HL-60 (cell line): Measurements from ENCODE around the gene ABHD16A.

Experiments used
- DNase-seq, 2 experiments: peaks; one replicate each; pipeline ENCODE4 v3.0.0-alpha.2; 2010 to 2020; ENCODE audit warnings: low read depth in 1 of 2, low spot score in 1 of 2
- H3K27ac ChIP-seq: fragments of 250-450 bp; sonication (Bioruptor Pico); replicated peaks from 2 replicates; pipeline ENCODE4 v1.5.1; 2020; ENCODE audit warnings: mild to moderate bottlenecking, moderate library complexity
- H3K27me3 ChIP-seq: fragments of 250-450 bp; sonication (Bioruptor Pico); 2 replicates; pipeline ENCODE4 v1.5.1; 2021; ENCODE audit warnings: mild to moderate bottlenecking, moderate library complexity; ENCODE audit not compliant: insufficient read depth, poor library complexity, severe bottlenecking
- H3K4me3 ChIP-seq: replicated peaks from 2 replicates; pipeline ENCODE4 v1.5.1; 2011; ENCODE audit warnings: mild to moderate bottlenecking, control low read depth, low read length; ENCODE audit not compliant: insufficient read depth
- GABPA ChIP-seq: IDR thresholded peaks from 2 replicates; pipeline ENCODE4 v1.6.1; 2012; ENCODE audit warnings: low read depth
- POLR2AphosphoS5 ChIP-seq: IDR thresholded peaks from 2 replicates; pipeline ENCODE4 v1.6.1; 2012; ENCODE audit warnings: low read depth
- SPI1 ChIP-seq: IDR thresholded peaks from 2 replicates; pipeline ENCODE4 v1.6.1; 2012; ENCODE audit warnings: low read depth, mild to moderate bottlenecking, borderline replicate concordance
- TF ChIP-seq, protein P1 (sequence below): IDR thresholded peaks from 2 replicates; pipeline ENCODE4 v1.6.1; 2012; ENCODE audit warnings: low read depth; ENCODE audit not compliant: insufficient replicate concordance
- TF ChIP-seq, protein P2 (sequence below): IDR thresholded peaks from one replicate; pipeline ENCODE4 v1.5.1; 2011; ENCODE audit warnings: low read length, control low read depth, inconsistent platforms; ENCODE audit not compliant: insufficient read depth

The ABHD16A gene

DNA sequence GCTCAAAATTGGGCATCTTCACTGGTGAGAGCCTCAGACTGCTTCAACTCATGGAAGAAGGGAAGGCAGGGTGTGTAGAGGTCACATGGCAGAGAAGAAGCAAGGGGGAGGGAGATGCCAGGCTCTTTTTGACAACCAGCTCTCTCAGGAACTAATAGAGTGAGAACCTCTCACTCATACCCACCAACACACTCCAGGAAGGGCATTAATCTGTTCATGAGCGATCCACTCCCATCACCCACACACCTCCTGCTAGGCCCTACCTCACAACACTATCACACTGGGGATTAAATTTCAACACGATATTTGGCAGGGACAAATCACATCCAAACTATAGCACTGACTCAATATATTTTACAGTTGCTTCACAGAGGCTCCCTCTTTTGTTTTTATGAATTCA lies 38.7 kb upstream of the ABHD16A start:
- no peak for DNase-seq
- no peak overlapping the region for H3K4me3 ChIP-seq
- H3K27ac ChIP-seq = no peak overlapping the region
- no peaks in the 10 kb centered on the region for H3K27me3 ChIP-seq
- TF ChIP-seq GABPA (no peak), SPI1 (no peak), POLR2AphosphoS5 (no peak)
- TF ChIP-seq, protein P1, sequence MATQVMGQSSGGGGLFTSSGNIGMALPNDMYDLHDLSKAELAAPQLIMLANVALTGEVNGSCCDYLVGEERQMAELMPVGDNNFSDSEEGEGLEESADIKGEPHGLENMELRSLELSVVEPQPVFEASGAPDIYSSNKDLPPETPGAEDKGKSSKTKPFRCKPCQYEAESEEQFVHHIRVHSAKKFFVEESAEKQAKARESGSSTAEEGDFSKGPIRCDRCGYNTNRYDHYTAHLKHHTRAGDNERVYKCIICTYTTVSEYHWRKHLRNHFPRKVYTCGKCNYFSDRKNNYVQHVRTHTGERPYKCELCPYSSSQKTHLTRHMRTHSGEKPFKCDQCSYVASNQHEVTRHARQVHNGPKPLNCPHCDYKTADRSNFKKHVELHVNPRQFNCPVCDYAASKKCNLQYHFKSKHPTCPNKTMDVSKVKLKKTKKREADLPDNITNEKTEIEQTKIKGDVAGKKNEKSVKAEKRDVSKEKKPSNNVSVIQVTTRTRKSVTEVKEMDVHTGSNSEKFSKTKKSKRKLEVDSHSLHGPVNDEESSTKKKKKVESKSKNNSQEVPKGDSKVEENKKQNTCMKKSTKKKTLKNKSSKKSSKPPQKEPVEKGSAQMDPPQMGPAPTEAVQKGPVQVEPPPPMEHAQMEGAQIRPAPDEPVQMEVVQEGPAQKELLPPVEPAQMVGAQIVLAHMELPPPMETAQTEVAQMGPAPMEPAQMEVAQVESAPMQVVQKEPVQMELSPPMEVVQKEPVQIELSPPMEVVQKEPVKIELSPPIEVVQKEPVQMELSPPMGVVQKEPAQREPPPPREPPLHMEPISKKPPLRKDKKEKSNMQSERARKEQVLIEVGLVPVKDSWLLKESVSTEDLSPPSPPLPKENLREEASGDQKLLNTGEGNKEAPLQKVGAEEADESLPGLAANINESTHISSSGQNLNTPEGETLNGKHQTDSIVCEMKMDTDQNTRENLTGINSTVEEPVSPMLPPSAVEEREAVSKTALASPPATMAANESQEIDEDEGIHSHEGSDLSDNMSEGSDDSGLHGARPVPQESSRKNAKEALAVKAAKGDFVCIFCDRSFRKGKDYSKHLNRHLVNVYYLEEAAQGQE = no peak
- TF ChIP-seq, protein P2, sequence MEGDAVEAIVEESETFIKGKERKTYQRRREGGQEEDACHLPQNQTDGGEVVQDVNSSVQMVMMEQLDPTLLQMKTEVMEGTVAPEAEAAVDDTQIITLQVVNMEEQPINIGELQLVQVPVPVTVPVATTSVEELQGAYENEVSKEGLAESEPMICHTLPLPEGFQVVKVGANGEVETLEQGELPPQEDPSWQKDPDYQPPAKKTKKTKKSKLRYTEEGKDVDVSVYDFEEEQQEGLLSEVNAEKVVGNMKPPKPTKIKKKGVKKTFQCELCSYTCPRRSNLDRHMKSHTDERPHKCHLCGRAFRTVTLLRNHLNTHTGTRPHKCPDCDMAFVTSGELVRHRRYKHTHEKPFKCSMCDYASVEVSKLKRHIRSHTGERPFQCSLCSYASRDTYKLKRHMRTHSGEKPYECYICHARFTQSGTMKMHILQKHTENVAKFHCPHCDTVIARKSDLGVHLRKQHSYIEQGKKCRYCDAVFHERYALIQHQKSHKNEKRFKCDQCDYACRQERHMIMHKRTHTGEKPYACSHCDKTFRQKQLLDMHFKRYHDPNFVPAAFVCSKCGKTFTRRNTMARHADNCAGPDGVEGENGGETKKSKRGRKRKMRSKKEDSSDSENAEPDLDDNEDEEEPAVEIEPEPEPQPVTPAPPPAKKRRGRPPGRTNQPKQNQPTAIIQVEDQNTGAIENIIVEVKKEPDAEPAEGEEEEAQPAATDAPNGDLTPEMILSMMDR = no peak

- peak overlapping the region; percentile 99 for H3K27ac ChIP-seq
- TF ChIP-seq, protein P1 = peak; percentile 8
- TF ChIP-seq, protein P2 = no peak
- TF ChIP-seq SPI1 = 0 out of 2 replicates have a peak, but pooled peaks have one; percentile 29
- TF ChIP-seq POLR2AphosphoS5 = 0 out of 2 replicates have a peak, but pooled peaks have one; percentile 65
- no peak for TF ChIP-seq GABPA
- no peaks in the 10 kb centered on the region for H3K27me3 ChIP-seq
- peak overlapping the region; percentile 60 for H3K4me3 ChIP-seq
- DNase-seq = peak in 1 of 2 experiments; percentile 79
Observed at GRCh38 chr6:31740397-31741223, 37.5 kb upstream of the ABHD16A start.

GRCh38 chr6:31739639-31740396 lies 36.7 kb upstream of the ABHD16A start, which contains the start of gene MSH5:
MSH5 (plus strand) TSS chr6:31740005; CDS start chr6:31740467, 462 bp downstream.
- TF ChIP-seq, protein P1 = peak; percentile 64
- TF ChIP-seq, protein P2 = no peak
- TF ChIP-seq POLR2AphosphoS5 = peak; percentile 91
- peak; percentile 99 for DNase-seq
- Histone ChIP-seq H3K4me3 (peak within 1 kb of the TSS; percentile 60), H3K27me3 (no peaks in the 10 kb centered on the region), H3K27ac (peak within 1 kb of the TSS; percentile 99)
